GM19467 (cell line): Measurements from ENCODE around the gene SAMD8.

Experiments used
- ATAC-seq: cut with Tn5 transposase; IDR thresholded peaks from one replicate; pipeline ENCODE4 v1.9.1; 2021; ENCODE audit warnings: mild to moderate bottlenecking, moderate library complexity; ENCODE audit not compliant: unreplicated experiment

SAMD8 gene

GRCh38 chr10:75084834-75085384 lies 26.5 kb upstream of the SAMD8 start:
- no peak for ATAC-seq

GRCh38 chr10:75086278-75086934 lies 25.1 kb upstream of the SAMD8 start:
- no peak for ATAC-seq

GRCh38 chr10:75088640-75089039 lies 22.8 kb upstream of the SAMD8 start:
- ATAC-seq, result no peak

GRCh38 chr10:75089634-75090033 lies 21.8 kb upstream of the SAMD8 start:
- ATAC-seq, result no peak

- no peak for ATAC-seq
Measured at GRCh38 chr10:75091146-75091545, 20.3 kb upstream of the SAMD8 start.

- ATAC-seq, result no peak
Measured at GRCh38 chr10:75094465-75094864, 17.0 kb upstream of the SAMD8 start.

GRCh38 chr10:75095631-75096030 lies 15.8 kb upstream of the SAMD8 start:
- no peak for ATAC-seq

- ATAC-seq, result no peak
Measured at GRCh38 chr10:75096749-75097148, 14.7 kb upstream of the SAMD8 start.

GRCh38 chr10:75097666-75098285 lies 13.7 kb upstream of the SAMD8 start:
- ATAC-seq, result no peak

GRCh38 chr10:75098902-75099673 lies 12.4 kb upstream of the SAMD8 start:
- ATAC-seq, result no peak

- peak; percentile 72 for ATAC-seq
Measured at GRCh38 chr10:75099952-75100763, 11.3 kb upstream of the SAMD8 start.

- no peak for ATAC-seq
Measured at GRCh38 chr10:75100764-75101291, 10.6 kb upstream of the SAMD8 start.

GRCh38 chr10:75101416-75102251 lies 9.8 kb upstream of the SAMD8 start:
- no peak for ATAC-seq

- ATAC-seq, result no peak
Measured at GRCh38 chr10:75102830-75103673, 8.4 kb upstream of the SAMD8 start.

GRCh38 chr10:75103881-75104686 lies 7.4 kb upstream of the SAMD8 start:
- no peak for ATAC-seq

GRCh38 chr10:75104842-75105241 lies 6.6 kb upstream of the SAMD8 start:
- ATAC-seq, result no peak

- no peak for ATAC-seq
Measured at GRCh38 chr10:75105576-75106197, 5.8 kb upstream of the SAMD8 start.

- no peak for ATAC-seq
Measured at GRCh38 chr10:75106242-75106641, 5.2 kb upstream of the SAMD8 start.
